RWPE2 (cell line): ENCODE results near the gene MYO1G.
"Not testable (repeated sequence)": the region's sequence is repeated elsewhere in the genome, so short reads cannot be mapped to it uniquely, and the experiment has no call there.

Experiments used
- ATAC-seq: fragments of 200-7000 bp; cut with Tn5 transposase; 3 replicates; pipeline ENCODE4 v1.9.1; 2021; ENCODE audit warnings: low read depth
- DNase-seq: peaks from one replicate; pipeline ENCODE4 v3.0.0-alpha.2; 2020; ENCODE audit warnings: low spot score
- H3K27ac ChIP-seq: fragments of 450-650 bp; 2 replicates; pipeline ENCODE4 v1.5.1; 2017; ENCODE audit warnings: mild to moderate bottlenecking; ENCODE audit not compliant: poor library complexity, severe bottlenecking
- H3K27me3 ChIP-seq: fragments of 250-450 bp; sonication (Bioruptor Pico); 2 replicates; pipeline ENCODE4 v1.5.1; 2021; ENCODE audit warnings: mild to moderate bottlenecking, moderate library complexity; ENCODE audit not compliant: insufficient read depth, poor library complexity, severe bottlenecking
- H3K36me3 ChIP-seq: fragments of 250-450 bp; sonication (Bioruptor Pico); 2 replicates; pipeline ENCODE4 v1.5.1; 2020; ENCODE audit warnings: low read depth, mild to moderate bottlenecking, moderate library complexity
- H3K4me1 ChIP-seq: fragments of 250-450 bp; sonication (Bioruptor Pico); 2 replicates; pipeline ENCODE4 v1.5.1; 2021; ENCODE audit warnings: mild to moderate bottlenecking, moderate library complexity; ENCODE audit not compliant: insufficient read depth, poor library complexity, severe bottlenecking
- H3K4me3 ChIP-seq: fragments of 250-450 bp; sonication (Bioruptor Pico); 2 replicates; pipeline ENCODE4 v1.5.1; 2021; ENCODE audit warnings: mild to moderate bottlenecking, moderate library complexity; ENCODE audit not compliant: severe bottlenecking
- H3K9me3 ChIP-seq: fragments of 250-450 bp; sonication (Bioruptor Pico); 2 replicates; pipeline ENCODE4 v1.5.1; 2021; ENCODE audit warnings: mild to moderate bottlenecking, moderate library complexity; ENCODE audit not compliant: severe bottlenecking
- CTCF ChIP-seq: fragments of 450-650 bp; IDR thresholded peaks from one replicate; pipeline ENCODE4 v1.5.1; 2017; ENCODE audit warnings: mild to moderate bottlenecking, moderate library complexity; ENCODE audit not compliant: poor library complexity, severe bottlenecking

Gene MYO1G

DNA sequence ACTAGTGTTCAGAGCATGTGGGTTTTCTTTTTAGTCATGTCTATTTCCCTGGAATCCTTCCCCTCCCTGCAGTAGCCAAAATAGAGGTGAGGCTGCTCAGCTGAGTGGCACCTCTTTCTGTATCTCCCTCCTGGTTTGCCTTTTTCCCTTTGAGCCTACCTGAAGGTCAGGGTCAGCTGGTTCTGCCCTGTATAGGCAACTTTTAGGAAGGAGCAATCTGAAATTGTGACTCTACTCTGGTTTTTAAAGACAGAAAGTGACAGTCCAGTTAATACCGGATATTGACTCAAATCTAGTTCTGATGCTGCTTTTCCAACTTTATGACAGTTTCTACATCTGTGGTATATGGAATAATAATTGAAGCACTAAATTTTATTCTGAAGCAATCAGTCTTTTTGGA, 47.2 kb upstream of the MYO1G start:
- Histone ChIP-seq H3K36me3 (peaks cover 8% of the 10 kb centered on the region), H3K4me3 (no peak overlapping the region), H3K27me3 (no peaks in the 10 kb centered on the region), H3K9me3 (no peaks in the 10 kb centered on the region), H3K4me1 (peaks cover 8% of the 10 kb centered on the region), H3K27ac (no peak overlapping the region)
- ATAC-seq: no peak
- TF ChIP-seq CTCF: no peak
- DNase-seq: no peak

DNA sequence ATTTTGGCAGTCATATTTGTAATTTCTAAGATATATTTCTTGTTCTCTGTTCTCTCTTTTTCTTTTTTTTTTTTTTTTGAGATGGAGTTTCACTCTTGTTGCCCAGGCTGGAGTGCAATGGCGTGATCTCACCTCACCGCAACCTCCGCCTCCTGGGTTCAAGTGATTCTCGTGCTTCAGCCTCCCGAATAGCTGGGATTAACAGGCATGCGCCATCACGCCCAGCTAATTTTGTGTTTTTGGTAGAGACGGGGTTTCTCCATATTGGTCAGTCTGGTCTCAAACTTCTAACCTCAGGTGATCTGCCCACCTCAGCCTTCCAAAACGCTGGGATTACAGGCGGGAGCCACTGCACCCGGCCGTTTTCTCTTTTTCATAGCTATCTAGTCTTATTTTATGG, 46.7 kb upstream of the MYO1G start:
- ATAC-seq, H3K9me3 ChIP-seq, H3K4me1 ChIP-seq, H3K4me3 ChIP-seq, DNase-seq, H3K27ac ChIP-seq, H3K36me3 ChIP-seq, H3K27me3 ChIP-seq: not testable (repeated sequence)

GRCh38 chr7:45024126-45024744, 45.4 kb upstream of the MYO1G start:
- Histone ChIP-seq H3K36me3 (peaks cover 8% of the 10 kb centered on the region), H3K4me1 (peaks cover 8% of the 10 kb centered on the region)

GRCh38 chr7:45021604-45022296, 42.9 kb upstream of the MYO1G start:
- DNase-seq: no peak
- Histone ChIP-seq H3K4me1 (peaks cover under 1% of the 10 kb centered on the region), H3K27ac (no peak overlapping the region), H3K27me3 (no peaks in the 10 kb centered on the region), H3K9me3 (no peaks in the 10 kb centered on the region), H3K36me3 (no peaks in the 10 kb centered on the region; the same call in 1 of the 2 replicates), H3K4me3 (no peak overlapping the region)
- TF ChIP-seq CTCF: no peak
- no peak for ATAC-seq

More at GRCh38 chr7:45024126-45024744, 45.4 kb upstream of the MYO1G start:
- Histone ChIP-seq H3K9me3 (no peaks in the 10 kb centered on the region), H3K27me3 (no peaks in the 10 kb centered on the region), H3K4me3 (no peak overlapping the region), H3K27ac (no peak overlapping the region)
- DNase-seq (no peak), ATAC-seq (no peak)
- TF ChIP-seq CTCF: no peak

DNA sequence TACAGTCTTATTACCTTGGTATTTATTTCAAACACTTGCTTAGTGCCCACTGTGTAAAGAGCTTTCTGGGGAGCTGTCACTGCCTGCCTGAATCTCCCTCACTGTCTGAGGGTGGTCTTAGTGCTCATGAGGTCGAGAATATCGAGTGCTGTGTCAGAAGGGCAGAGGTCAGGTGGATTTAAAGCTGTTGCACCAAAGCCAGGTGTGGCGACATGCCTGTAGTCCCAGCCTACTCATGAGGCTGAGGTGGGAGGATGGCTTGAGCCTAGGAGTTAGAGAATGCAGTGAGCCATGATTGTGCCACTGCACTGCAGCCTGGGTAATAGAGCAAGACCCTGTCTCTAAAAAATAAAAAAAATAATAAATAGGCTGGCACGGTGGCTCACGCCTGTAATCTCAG, 42.1 kb upstream of the MYO1G start:
- Histone ChIP-seq H3K4me1 (no peaks in the 10 kb centered on the region), H3K27ac (no peak overlapping the region), H3K9me3 (no peaks in the 10 kb centered on the region), H3K36me3 (peaks cover under 1% of the 10 kb centered on the region; the same call in 1 of the 2 replicates), H3K27me3 (no peaks in the 10 kb centered on the region), H3K4me3 (no peak overlapping the region)
- no peak for ATAC-seq
- no peak for TF ChIP-seq CTCF
- no peak for DNase-seq
